ENCODE measurements around the gene SEPSECS. TPM values are rescaled to one million over a fixed set of nuclear protein-coding genes. Genes with fewer than 3 reads are reported as not detected.

The SEPSECS gene
- total RNA-seq, 4 donors from 2014 or later = 3.9 to 6.7 (median 4.7) TPM

- Histone ChIP-seq H3K27ac (no peak overlapping the region), H3K4me1 (no peaks in the 10 kb centered on the region), H3K4me3 (no peak overlapping the region), H3K27me3 (no peaks in the 10 kb centered on the region), H3K36me3 (peaks cover 0 to 2% of the 10 kb centered on the region in 2 donors), H3K9me3 (no peaks in the 10 kb centered on the region)
- DNase-seq (no peak), ATAC-seq (no peak)
- intact Hi-C loops (cut with DNase I; ENCODE audit: low total_unique reads) = no loop called here
- in situ Hi-C loops (cut with MboI; ENCODE audit: low sequenced_read_pairs in 4 of 4) = no loop called here
- TF ChIP-seq CTCF (IDR thresholded peaks at IDR 0.05 in 4 of 5, conservative IDR thresholded peaks at IDR 0.05 in 1 of 5) = no peak
- no peak for TF ChIP-seq POLR2A (IDR thresholded peaks at IDR 0.05)
These were observed 42.4 kb downstream of the SEPSECS start for GRCh38 chr4:25117716-25118472.

GRCh38 chr4:25117274-25117673 is 43.0 kb downstream of the SEPSECS start:
- no peak overlapping the region for H3K27ac ChIP-seq
- no peaks in the 10 kb centered on the region for H3K27me3 ChIP-seq
- intact Hi-C loops (cut with DNase I; ENCODE audit: low total_unique reads) = no loop called here
- H3K36me3 ChIP-seq = no peaks in the 10 kb centered on the region
- H3K4me3 ChIP-seq = no peak overlapping the region
- no peaks in the 10 kb centered on the region for H3K9me3 ChIP-seq
- no peak for ATAC-seq
- DNase-seq = no peak
- in situ Hi-C loops (cut with MboI; ENCODE audit: low sequenced_read_pairs in 4 of 4) = no loop called here
- no peaks in the 10 kb centered on the region for H3K4me1 ChIP-seq
- TF ChIP-seq POLR2A (IDR thresholded peaks at IDR 0.05) (no peak), CTCF (IDR thresholded peaks at IDR 0.05 in 4 of 5, conservative IDR thresholded peaks at IDR 0.05 in 1 of 5) (no peak)

- intact Hi-C loops (cut with DNase I; ENCODE audit: low total_unique reads) = loop anchor here (1.0 kb wide), 1 partner anchor 14 kb away; no protein-coding TSS in a partner anchor
- Histone ChIP-seq H3K4me3 (no peak overlapping the region), H3K9me3 (no peaks in the 10 kb centered on the region), H3K4me1 (no peaks in the 10 kb centered on the region), H3K27me3 (no peaks in the 10 kb centered on the region), H3K36me3 (no peaks in the 10 kb centered on the region), H3K27ac (no peak overlapping the region)
- in situ Hi-C loops (cut with MboI; ENCODE audit: low sequenced_read_pairs in 4 of 4) = no loop called here
- DNase-seq (no peak), ATAC-seq (no peak)
- TF ChIP-seq CTCF (IDR thresholded peaks at IDR 0.05 in 4 of 5, conservative IDR thresholded peaks at IDR 0.05 in 1 of 5) (no peak), POLR2A (IDR thresholded peaks at IDR 0.05) (no peak)
These were observed 46.0 kb downstream of the SEPSECS start for GRCh38 chr4:25113915-25114904.

GRCh38 chr4:25112995-25113380 is 47.3 kb downstream of the SEPSECS start:
- no peak for DNase-seq
- in situ Hi-C loops (cut with MboI; ENCODE audit: low sequenced_read_pairs in 4 of 4) = no loop called here

More at GRCh38 chr4:25112995-25113380, 47.3 kb downstream of the SEPSECS start:
- intact Hi-C loops (cut with DNase I; ENCODE audit: low total_unique reads) = loop anchor here (1.0 kb wide), 1 partner anchor 13 kb away; no protein-coding TSS in a partner anchor
- no peak for TF ChIP-seq POLR2A (IDR thresholded peaks at IDR 0.05)
- TF ChIP-seq CTCF (IDR thresholded peaks at IDR 0.05 in 4 of 5, conservative IDR thresholded peaks at IDR 0.05 in 1 of 5) = no peak
- no peaks in the 10 kb centered on the region for H3K4me1 ChIP-seq
- H3K27ac ChIP-seq = no peak overlapping the region
- ATAC-seq = no peak
- no peaks in the 10 kb centered on the region for H3K9me3 ChIP-seq
- no peaks in the 10 kb centered on the region for H3K36me3 ChIP-seq
- H3K4me3 ChIP-seq = no peak overlapping the region
- no peaks in the 10 kb centered on the region for H3K27me3 ChIP-seq
